Mesothelial cell of epicardium (in vitro differentiated cells): Measurements from ENCODE around the gene ATPAF1. TPM values are rescaled to one million over a fixed set of nuclear protein-coding genes. Genes with fewer than 3 reads are reported as not detected.
"Not testable (repeated sequence)": the region's sequence is repeated elsewhere in the genome, so short reads cannot be mapped to it uniquely, and the experiment has no call there.

Experiments used
- DNase-seq, 2 experiments: peaks; one replicate each; pipeline ENCODE4 v3.0.0; 2021; ENCODE audit warnings: low spot score in 2 of 2; ENCODE audit not compliant: unreplicated experiment in 2 of 2
- H3K27ac Mint-ChIP-seq: 2 replicates; pipeline ENCODE4 v1.8.0; 2021; ENCODE audit warnings: mixed read lengths
- H3K27me3 Mint-ChIP-seq: 2 replicates; pipeline ENCODE4 v1.8.0; 2021; ENCODE audit warnings: low read depth, mixed read lengths
- H3K36me3 Mint-ChIP-seq: 2 replicates; pipeline ENCODE4 v1.8.0; 2021; ENCODE audit warnings: mixed read lengths
- H3K4me1 Mint-ChIP-seq: 2 replicates; pipeline ENCODE4 v1.8.0; 2021; ENCODE audit warnings: mixed read lengths
- H3K4me3 Mint-ChIP-seq: 2 replicates; pipeline ENCODE4 v1.8.0; 2021; ENCODE audit warnings: mild to moderate bottlenecking, moderate library complexity, mixed read lengths
- H3K9me3 Mint-ChIP-seq: 2 replicates; pipeline ENCODE4 v1.8.0; 2021; ENCODE audit warnings: mixed read lengths
- CTCF ChIP-seq: fragments of 200-600 bp; sonication (generic); IDR thresholded peaks from one replicate; pipeline ENCODE4 v1.5.0; 2021; ENCODE audit warnings: antibody characterized with exemption; ENCODE audit not compliant: unreplicated experiment
- total RNA-seq: library from RNA; stranded (reverse); gene quantifications from 3 replicates; pipeline ENCODE4 v1.2.1, GENCODE V29; 2021

ATPAF1 gene
- total RNA-seq, 1 donor from 2014 or later, result 38.4 TPM

- H3K9me3 Mint-ChIP-seq, result no peaks in the 10 kb centered on the region
- DNase-seq, result no peak
- TF ChIP-seq CTCF, result no peak
- no peaks in the 10 kb centered on the region for H3K27me3 Mint-ChIP-seq
- peaks cover 29% of the 10 kb centered on the region for H3K36me3 Mint-ChIP-seq
- H3K4me3 Mint-ChIP-seq, result no peak overlapping the region
- no peaks in the 10 kb centered on the region for H3K4me1 Mint-ChIP-seq
- no peak overlapping the region for H3K27ac Mint-ChIP-seq
Observed at GRCh38 chr1:46703927-46704641, 35.9 kb upstream of the ATPAF1 start.

- H3K27me3 Mint-ChIP-seq, result no peaks in the 10 kb centered on the region
- H3K4me3 Mint-ChIP-seq, result no peak overlapping the region
- no peaks in the 10 kb centered on the region for H3K4me1 Mint-ChIP-seq
- DNase-seq, result no peak
- peaks cover 5% of the 10 kb centered on the region for H3K9me3 Mint-ChIP-seq
- peaks cover 23% of the 10 kb centered on the region for H3K36me3 Mint-ChIP-seq
- no peak for TF ChIP-seq CTCF
- H3K27ac Mint-ChIP-seq, result no peak overlapping the region
Observed at GRCh38 chr1:46699666-46700065, 31.5 kb upstream of the ATPAF1 start.

- TF ChIP-seq CTCF, result no peak
- Mint-ChIP-seq H3K4me3 (no peak overlapping the region), H3K9me3 (peaks cover 5% of the 10 kb centered on the region), H3K27me3 (no peaks in the 10 kb centered on the region), H3K4me1 (peaks cover 16% of the 10 kb centered on the region), H3K27ac (no peak overlapping the region), H3K36me3 (peaks cover 14% of the 10 kb centered on the region)
- DNase-seq, result no peak
Observed at GRCh38 chr1:46697053-46697452, 28.9 kb upstream of the ATPAF1 start.

- peaks cover 38% of the 10 kb centered on the region for H3K4me1 Mint-ChIP-seq
- not testable (repeated sequence) for H3K9me3 Mint-ChIP-seq, DNase-seq, H3K27me3 Mint-ChIP-seq, H3K4me3 Mint-ChIP-seq, H3K27ac Mint-ChIP-seq
- peaks cover 21% of the 10 kb centered on the region for H3K36me3 Mint-ChIP-seq
Observed at GRCh38 chr1:46694676-46695075, 26.5 kb upstream of the ATPAF1 start.

GRCh38 chr1:46692811-46693770 is 24.9 kb upstream of the ATPAF1 start:
- TF ChIP-seq CTCF, result no peak
- Mint-ChIP-seq H3K36me3 (peaks cover 21% of the 10 kb centered on the region), H3K9me3 (peaks cover 5% of the 10 kb centered on the region), H3K4me3 (no peak overlapping the region), H3K4me1 (peaks cover 54% of the 10 kb centered on the region), H3K27me3 (no peaks in the 10 kb centered on the region), H3K27ac (peak overlapping the region; percentile 43)
- no peak for DNase-seq
